ENCODE results near the gene TSPAN3. TPM values are rescaled to one million over a fixed set of nuclear protein-coding genes. Genes with fewer than 3 reads are reported as not detected.

The TSPAN3 gene
- polyA plus RNA-seq, 1 donor (not counting 4 experiments of a cell fraction or from before 2014, with no cell fraction given), result 181 TPM

DNA sequence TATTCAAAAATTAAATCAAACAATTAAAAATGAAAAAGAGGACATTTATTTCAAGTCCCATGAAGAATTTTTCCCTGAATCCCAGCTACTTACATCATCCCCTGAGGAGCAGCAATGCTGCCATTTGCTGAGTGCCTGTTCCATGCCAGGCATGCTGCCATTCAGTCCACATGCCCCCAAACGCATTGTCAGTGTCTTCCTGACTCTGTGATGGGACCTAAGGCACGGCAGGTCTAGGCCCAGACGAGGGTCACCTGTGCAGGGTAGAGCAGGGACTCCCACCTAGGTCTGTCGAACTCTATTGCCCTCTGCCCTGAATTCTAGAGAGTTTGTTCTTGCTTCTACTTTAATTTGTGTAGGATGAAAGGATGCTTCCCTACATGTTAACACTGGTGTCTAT lies 68.9 kb downstream of the TSPAN3 start:
- Histone ChIP-seq H3K27ac (ENCODE audit: control insufficient read depth, insufficient read depth, low read length) (no peak overlapping the region), H3K4me3 (ENCODE audit: control insufficient read depth in 2 of 3, extremely low read depth in 1 of 3, insufficient read depth in 2 of 3, low read depth in 1 of 3, low read length in 3 of 3) (no peak overlapping the region), H3K79me2 (ENCODE audit: control insufficient read depth, insufficient read depth, low read length) (peaks cover 17% of the 10 kb centered on the region), H3K9ac (ENCODE audit: control insufficient read depth, extremely low read depth, insufficient read depth, low read length) (no peak overlapping the region), H3K4me2 (ENCODE audit: control insufficient read depth, extremely low read depth, insufficient read depth, low read depth, low read length) (no peak overlapping the region), H3K27me3 (ENCODE audit: control insufficient read depth, extremely low read depth, insufficient read depth, low read length) (no peaks in the 10 kb centered on the region), H4K20me1 (ENCODE audit: control insufficient read depth, extremely low read depth, insufficient read depth, low read length) (no peaks in the 10 kb centered on the region), H3K36me3 (ENCODE audit: control insufficient read depth in 2 of 2, extremely low read depth in 1 of 2, insufficient read depth in 2 of 2, low read length in 2 of 2) (peaks cover 0 to 6% of the 10 kb centered on the region in 2 experiments), H3K9me3 (ENCODE audit: control insufficient read depth, low read depth, low read length) (no peaks in the 10 kb centered on the region), H3K4me1 (ENCODE audit: control insufficient read depth, extremely low read depth, insufficient read depth, low read length) (peaks cover 8% of the 10 kb centered on the region), H3K9me1 (ENCODE audit: control insufficient read depth, extremely low read depth, insufficient read depth, low read length) (no peaks in the 10 kb centered on the region), H2AFZ (ENCODE audit: control insufficient read depth, low read length) (no peak overlapping the region)
- TF ChIP-seq EZH2 (IDR thresholded peaks at IDR 0.05; ENCODE audit: low read length) (no peak), CTCF (optimal IDR thresholded peaks at IDR 0.05 in 1 of 3, IDR thresholded peaks at IDR 0.05 in 1 of 3, conservative IDR thresholded peaks at IDR 0.05 in 1 of 3; ENCODE audit: extremely low read depth in 1 of 3, insufficient read depth in 2 of 3, low read length in 3 of 3) (no peak)
- DNase-seq (ENCODE audit: low read depth, low spot score) (no peak), FAIRE-seq (no peak)
- dilution Hi-C loops (cut with MboI; ENCODE audit: extremely low pct_ligation_motif_present, low sequenced_read_pairs), result no loop called here

- H3K9ac ChIP-seq (ENCODE audit: control insufficient read depth, extremely low read depth, insufficient read depth, low read length), result no peak overlapping the region
- H3K4me2 ChIP-seq (ENCODE audit: control insufficient read depth, extremely low read depth, insufficient read depth, low read depth, low read length), result no peak overlapping the region
- H2AFZ ChIP-seq (ENCODE audit: control insufficient read depth, low read length), result no peak overlapping the region
- dilution Hi-C loops (cut with MboI; ENCODE audit: extremely low pct_ligation_motif_present, low sequenced_read_pairs), result no loop called here
- DNase-seq (ENCODE audit: low read depth, low spot score) (no peak), FAIRE-seq (no peak)
- H3K9me1 ChIP-seq (ENCODE audit: control insufficient read depth, extremely low read depth, insufficient read depth, low read length), result no peaks in the 10 kb centered on the region
- H4K20me1 ChIP-seq (ENCODE audit: control insufficient read depth, extremely low read depth, insufficient read depth, low read length), result no peaks in the 10 kb centered on the region
- no peaks in the 10 kb centered on the region for H3K9me3 ChIP-seq (ENCODE audit: control insufficient read depth, low read depth, low read length)
- peaks cover 14% of the 10 kb centered on the region for H3K4me1 ChIP-seq (ENCODE audit: control insufficient read depth, extremely low read depth, insufficient read depth, low read length)
- no peaks in the 10 kb centered on the region for H3K27me3 ChIP-seq (ENCODE audit: control insufficient read depth, extremely low read depth, insufficient read depth, low read length)
- H3K4me3 ChIP-seq (ENCODE audit: control insufficient read depth in 2 of 3, extremely low read depth in 1 of 3, insufficient read depth in 2 of 3, low read depth in 1 of 3, low read length in 3 of 3), result no peak overlapping the region
- no peak overlapping the region for H3K27ac ChIP-seq (ENCODE audit: control insufficient read depth, insufficient read depth, low read length)
- H3K36me3 ChIP-seq (ENCODE audit: control insufficient read depth in 2 of 2, extremely low read depth in 1 of 2, insufficient read depth in 2 of 2, low read length in 2 of 2), result peaks cover 0 to 6% of the 10 kb centered on the region in 2 experiments
- TF ChIP-seq EZH2 (IDR thresholded peaks at IDR 0.05; ENCODE audit: low read length) (no peak), CTCF (optimal IDR thresholded peaks at IDR 0.05 in 1 of 3, IDR thresholded peaks at IDR 0.05 in 1 of 3, conservative IDR thresholded peaks at IDR 0.05 in 1 of 3; ENCODE audit: extremely low read depth in 1 of 3, insufficient read depth in 2 of 3, low read length in 3 of 3) (no peak)
- peaks cover 17% of the 10 kb centered on the region for H3K79me2 ChIP-seq (ENCODE audit: control insufficient read depth, insufficient read depth, low read length)
Observed at GRCh38 chr15:77001351-77001750, 69.6 kb downstream of the TSPAN3 start.

Measured in keratinocyte (primary cell).